Measurements from ENCODE around the gene LDB3.
"Not testable (repeated sequence)": the region's sequence is repeated elsewhere in the genome, so short reads cannot be mapped to it uniquely, and the experiment has no call there.

LDB3 gene

GRCh38 chr10:86734207-86734988, 66.1 kb downstream of the LDB3 start:
- DNase-seq: no peak

- not testable (repeated sequence) for DNase-seq
Observed at GRCh38 chr10:86735278-86735677, 67.0 kb downstream of the LDB3 start.

GRCh38 chr10:86742230-86742629, 73.9 kb downstream of the LDB3 start:
- no peak for DNase-seq

GRCh38 chr10:86744067-86744725, 75.9 kb downstream of the LDB3 start:
- no peak for DNase-seq

DNA sequence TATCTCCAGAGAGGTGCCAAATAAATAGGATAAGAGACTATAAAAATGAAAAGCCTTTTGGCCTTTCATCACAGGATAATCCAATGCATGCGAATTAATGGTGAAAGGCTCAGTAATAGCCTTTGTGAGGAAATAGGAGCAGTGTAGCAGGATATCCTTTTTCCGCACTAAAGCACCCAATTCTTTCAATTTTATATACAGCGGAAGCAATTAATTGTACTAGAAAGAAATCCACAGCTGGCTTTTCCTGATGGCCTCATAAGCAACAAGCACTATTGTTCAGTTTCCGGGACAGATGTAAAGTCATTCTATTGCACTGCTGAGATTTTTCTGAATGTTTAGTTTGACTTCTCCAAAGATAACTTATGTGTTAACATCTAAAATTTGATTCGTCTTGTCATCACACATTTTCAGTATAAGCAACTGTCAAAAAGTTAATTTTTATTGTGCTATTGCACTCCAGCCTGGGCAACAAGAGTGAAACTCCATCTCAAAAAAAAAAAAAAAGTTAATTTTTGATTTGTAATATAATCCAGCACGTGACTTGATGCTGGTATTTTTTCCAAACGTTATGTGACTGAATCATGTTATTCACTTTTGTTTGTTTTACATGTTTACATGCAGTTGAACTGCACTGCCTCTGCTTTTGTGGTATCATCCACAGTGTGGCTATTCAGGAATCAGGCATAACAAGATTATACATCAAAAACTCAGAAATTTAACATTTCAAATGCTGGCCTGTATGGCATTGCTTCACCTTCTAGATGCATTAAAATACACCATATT, 79.7 kb downstream of the LDB3 start:
- no peak for DNase-seq

- no peak for DNase-seq
Observed at GRCh38 chr10:86749854-86750253, 81.5 kb downstream of the LDB3 start.

DNA sequence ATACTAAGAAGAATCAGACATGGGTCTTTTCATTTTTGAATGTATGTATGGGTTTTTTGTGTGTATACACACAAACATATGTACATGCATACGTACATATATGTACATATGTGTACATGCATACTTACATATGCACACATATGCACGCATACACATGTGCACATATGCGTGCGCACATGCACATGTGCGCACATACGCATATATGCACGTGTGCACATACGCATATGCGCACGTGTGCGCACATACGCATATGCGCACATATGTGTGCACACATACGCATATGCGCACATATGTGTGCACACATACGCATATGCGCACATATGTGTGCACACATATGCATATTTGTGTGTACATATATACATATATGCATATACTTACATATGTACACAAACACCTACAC, 83.2 kb downstream of the LDB3 start:
- no peak for DNase-seq

DNA sequence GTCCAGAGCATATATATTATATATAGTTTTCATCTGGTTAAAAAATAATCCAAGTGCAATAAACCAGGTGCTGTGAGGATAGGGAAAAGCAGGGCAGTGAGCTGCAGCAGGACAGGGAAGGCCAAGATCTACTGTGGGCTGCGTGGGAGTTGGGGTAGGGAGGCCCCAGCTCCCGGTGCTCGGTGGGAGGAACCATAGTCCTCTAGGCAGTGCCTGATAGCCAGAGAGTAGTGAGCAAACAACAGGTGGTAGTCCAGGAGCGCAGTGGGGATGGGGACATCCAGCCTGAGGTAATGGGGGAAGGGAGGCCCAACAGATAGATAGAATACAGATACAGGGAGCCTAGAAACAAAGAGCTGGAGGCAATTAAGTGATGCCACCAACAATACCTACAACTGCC, 84.0 kb downstream of the LDB3 start:
- no peak for DNase-seq

GRCh38 chr10:86753051-86753450, 84.7 kb downstream of the LDB3 start:
- DNase-seq: no peak

- DNase-seq: no peak
Observed at GRCh38 chr10:86753638-86754434, 85.5 kb downstream of the LDB3 start.

GRCh38 chr10:86755454-86755739, 87.1 kb downstream of the LDB3 start:
- DNase-seq: no peak

DNA sequence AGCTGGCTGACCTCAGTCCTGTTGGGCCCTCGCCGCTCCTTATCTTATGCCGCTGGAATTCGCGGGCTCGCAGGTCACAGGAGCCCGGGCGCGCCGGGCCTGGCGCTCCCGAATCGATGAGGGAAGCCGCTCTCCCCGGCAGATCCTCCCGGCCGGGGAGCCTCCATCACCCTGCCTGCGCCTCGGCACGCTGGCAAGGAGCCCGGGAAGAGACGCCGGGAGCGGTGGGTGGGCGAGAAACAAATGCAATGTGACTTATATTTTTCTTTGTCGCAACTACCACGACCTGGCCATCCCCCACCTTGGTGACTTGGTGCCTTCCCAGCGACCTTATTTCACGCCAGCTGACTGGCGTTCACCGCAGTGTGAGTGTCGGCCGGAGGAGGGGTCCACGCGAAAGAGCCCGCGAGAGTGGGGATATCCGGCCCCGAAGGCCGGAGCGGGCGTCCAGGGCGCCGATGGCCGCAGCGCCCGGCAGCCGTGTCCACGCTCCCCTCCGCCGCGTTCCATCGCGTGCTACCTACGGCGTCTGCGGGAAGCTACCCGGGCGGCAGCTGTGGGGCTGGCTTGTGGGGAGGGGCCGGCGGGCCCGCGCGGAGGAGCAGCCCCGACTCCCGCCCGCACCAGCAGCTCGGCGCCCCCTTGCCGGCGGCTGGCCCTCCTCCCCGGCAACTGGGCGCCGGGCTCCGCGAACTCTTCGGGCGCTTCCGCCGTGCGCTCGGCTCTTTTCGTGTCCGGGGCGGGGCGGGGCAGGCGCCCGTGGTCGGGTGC, 87.6 kb downstream of the LDB3 start:
- peak; percentile 64 for DNase-seq

- no peak for DNase-seq
Observed at GRCh38 chr10:86756511-86757112, 88.3 kb downstream of the LDB3 start, which contains the start of gene BMPR1A. BMPR1A (plus strand) TSS chr10:86756619; CDS start chr10:86876019, 119,400 bp downstream.

- DNase-seq: peak; percentile 16
Observed at GRCh38 chr10:86757113-86757972, 89.0 kb downstream of the LDB3 start.

GRCh38 chr10:86758189-86759072, 90.1 kb downstream of the LDB3 start:
- DNase-seq: no peak

GRCh38 chr10:86759073-86759672, 90.9 kb downstream of the LDB3 start:
- no peak for DNase-seq

DNA sequence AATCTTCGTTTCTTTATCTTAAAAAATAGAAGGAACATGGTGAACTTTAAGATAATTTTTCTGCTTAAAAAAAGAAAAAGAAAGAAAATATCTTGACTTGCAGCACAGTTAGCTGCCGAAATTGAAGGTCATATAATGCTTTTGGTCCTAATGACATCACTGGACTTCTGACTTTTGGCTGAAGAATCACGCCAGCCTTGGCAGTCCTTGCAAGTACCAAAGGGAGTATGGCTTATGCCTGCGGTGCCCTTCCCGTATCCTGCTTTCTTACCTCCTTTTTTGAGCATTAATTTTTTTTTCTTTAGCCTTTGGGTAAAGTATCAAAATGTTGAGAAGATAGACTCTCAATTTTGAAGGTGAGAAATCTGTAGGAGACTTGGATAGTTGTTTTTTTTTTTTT, 95.1 kb downstream of the LDB3 start:
- no peak for DNase-seq

DNA sequence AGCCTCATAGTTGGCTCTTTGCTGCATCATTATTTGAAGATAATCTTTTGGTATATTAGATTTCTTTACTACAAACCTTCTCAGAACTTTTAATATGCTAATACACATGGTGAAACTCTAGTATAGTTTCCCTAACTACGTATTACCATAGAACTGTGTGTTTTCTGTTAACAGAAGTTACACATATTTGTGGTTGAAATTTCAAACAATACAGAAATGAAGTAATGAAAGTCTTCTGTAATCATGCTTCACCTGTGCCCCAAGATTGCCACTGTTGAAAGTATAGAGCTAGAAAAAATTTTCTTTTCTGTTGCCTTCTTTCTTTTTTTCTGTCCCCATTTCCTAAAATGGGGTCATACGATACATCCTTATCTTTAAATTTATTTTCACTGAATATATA, 97.2 kb downstream of the LDB3 start:
- DNase-seq: no peak

- no peak for DNase-seq
Observed at GRCh38 chr10:86768412-86769062, 100.2 kb downstream of the LDB3 start.
